Hematopoietic multipotent progenitor cell treated with erythropoietin and hydrocortisone succinate and interleukin-3 and kit ligand, for 15 days (in vitro differentiated cells): ENCODE measurements around the gene SLC10A2.

Experiments used
- DNase-seq: peaks from one replicate; pipeline ENCODE4 v3.0.0-alpha.2; 2015; ENCODE audit warnings: low spot score

The SLC10A2 gene

DNA sequence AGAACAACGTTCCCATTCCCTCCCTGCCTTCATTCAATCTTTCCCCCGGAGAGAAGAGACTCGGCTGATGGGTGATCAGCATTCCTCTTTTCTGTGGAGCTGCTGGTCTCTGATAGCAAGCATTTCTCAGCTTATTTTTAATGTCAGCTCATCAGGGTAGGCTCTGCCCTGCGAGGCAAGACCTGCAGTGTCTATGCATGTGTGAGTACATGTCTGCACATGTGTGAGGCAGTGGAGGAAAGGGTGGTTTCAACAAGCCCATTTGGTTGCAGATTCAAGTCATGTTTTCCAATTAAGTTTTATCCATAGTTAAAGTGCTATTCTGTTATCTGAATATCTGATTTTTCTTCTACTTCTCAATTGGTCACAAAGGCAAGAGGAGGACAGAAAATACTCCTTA is 19.5 kb downstream of the SLC10A2 start:
- DNase-seq: no peak

DNA sequence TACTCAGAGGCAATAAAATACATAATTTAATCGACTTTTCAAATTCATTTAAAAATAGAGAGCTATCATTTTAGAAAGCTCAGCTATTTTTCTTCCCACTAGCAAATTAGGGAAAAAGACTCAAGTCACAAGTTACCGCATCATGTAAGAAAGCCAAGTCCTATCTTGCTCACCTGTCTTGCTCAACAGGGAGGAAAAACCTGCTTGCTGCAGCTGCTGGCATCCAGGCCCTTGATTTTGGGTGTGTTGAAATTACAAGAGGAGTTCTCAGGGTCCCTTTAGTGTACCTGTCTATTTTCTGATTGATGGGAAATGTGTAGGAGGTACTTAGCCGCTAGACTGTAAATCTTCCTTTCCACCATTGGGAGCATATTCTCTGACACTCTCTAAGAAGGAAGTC is 22.2 kb downstream of the SLC10A2 start:
- DNase-seq: no peak

DNA sequence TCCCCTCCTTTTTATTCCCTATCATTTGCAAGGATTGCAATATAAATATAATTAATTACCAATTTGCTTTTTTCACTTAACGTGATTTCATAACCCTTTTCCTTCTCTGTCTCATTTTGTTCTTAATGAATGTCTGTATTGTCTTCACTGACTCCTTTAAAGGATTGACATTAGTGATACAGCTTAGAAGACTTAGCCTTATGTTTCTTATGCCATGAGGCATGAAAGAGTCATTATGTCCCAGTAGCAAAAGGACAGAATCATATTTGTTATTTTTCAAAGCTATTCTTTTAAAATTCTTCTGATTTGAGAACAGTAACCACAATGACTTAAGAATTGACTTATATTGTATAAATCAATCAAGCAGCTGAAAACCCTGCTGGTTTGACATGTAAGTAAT is 26.2 kb downstream of the SLC10A2 start:
- DNase-seq: no peak

DNA sequence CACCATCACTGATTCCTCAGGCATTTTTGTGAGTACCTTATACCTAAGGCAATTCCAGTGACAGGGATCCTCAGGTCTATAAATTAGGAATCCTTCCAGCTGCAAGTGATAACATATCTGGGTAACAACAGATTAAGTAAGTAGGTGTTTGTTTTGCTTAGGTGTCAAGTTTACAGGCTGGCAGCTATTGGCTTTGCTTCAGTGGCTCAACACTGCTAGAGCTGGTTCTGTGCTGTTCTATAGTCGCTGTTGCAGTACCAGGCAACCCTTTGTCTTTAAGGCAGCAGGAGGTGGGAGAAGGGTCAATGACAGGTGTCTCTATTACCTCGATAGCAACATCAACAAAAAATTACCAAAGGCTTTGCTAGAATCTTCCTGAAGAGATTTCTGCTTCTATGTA is 27.0 kb downstream of the SLC10A2 start:
- DNase-seq: no peak

DNA sequence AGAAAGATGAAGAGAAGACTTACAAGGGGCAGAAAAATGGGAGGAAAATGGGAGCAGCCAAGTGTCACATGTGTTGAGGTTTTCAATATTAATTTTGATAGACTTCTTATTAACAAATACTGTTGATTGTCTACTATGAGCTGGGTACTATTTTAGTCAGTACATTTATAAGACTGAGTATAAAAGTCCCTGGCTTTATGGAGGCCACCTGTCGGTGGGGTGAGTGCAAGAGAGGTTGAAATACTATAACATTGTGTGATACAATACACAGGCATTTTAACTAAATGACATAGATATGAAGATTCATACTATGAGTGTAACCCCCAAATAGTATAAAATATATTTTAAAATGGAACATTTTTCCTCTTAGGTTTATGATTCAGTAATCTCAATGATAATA is 29.9 kb downstream of the SLC10A2 start:
- no peak for DNase-seq

DNA sequence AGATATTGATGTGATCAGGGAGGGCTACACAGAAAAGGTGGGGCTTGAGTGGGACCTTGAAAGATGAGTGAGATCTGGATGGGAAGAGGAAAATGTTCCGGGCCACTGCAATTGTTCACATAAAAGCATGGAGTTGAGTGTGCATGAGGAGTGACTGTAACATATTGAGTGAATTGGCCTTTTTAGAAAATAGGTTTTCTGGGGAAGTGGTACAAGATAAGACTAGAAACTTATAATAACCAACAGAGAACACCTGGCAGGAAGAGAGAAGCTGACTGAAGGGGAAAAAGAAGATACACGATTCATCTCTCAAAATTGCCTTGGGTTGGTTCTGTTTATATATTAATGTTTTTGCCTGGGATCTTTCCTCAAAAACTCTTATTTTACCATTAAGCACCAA is 32.2 kb downstream of the SLC10A2 start:
- DNase-seq: no peak

DNA sequence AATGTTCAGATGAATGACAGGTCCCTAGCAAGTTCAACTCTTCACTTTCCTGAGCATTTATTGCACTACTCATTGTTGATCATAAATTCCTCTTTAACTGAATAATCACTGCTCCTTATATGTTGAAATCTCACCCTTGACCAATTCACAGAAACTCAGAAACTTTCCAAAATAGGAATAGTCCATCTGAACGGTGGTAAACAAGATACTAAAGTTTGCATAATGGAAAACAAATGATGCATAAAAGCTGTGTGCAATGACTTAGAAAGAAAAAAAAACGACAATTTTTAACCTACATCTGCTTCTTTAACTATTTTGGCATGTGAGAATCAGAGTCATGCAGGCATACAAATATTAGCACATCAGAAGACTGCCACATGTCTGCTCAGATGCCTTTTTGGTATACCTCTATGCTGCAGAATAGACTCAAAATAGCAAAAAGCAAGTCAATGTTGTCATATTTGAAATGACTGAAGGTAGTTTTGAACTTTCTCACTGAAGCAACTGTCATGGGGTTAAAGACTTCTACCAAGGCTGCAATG is 34.8 kb downstream of the SLC10A2 start:
- no peak for DNase-seq

DNA sequence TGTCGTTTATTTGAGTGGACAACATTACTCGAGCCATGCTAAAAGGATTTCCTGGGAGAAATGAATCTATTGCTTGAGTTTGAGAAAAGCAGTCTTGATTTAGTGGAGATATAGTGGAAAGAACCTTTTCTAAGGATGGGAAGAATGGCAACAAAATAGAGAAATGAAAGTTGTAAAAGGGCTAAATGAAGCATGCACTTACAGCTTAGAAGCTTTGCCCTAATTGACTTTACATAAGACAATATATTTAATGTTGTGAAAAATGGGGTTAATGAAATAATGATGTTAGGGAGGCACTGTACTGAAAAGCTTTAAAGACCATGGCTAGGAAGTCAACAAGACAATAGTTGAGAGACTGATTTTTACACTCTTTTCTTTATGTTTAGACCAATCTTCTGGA is 35.4 kb downstream of the SLC10A2 start:
- no peak for DNase-seq

DNA sequence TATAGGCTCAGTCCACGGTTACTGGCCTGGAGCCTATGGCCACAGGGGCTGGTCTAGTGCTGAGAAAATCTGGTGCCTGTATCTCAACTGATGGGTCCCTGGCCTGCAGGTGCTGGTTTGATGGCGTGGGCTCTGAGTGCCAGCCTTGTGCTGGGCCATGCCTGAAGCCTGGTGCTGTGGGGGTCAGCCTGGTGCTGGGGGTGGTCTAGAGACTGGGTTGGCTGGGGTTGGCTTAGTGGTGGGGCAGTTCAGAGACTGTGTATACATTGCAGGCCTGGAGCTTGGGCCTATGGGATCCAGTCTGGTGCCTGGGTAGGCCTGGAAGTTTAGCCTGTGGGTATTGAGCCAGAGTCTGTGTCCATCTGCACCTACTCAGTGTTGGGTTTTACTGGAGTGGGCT is 36.4 kb downstream of the SLC10A2 start:
- DNase-seq: no peak

DNA sequence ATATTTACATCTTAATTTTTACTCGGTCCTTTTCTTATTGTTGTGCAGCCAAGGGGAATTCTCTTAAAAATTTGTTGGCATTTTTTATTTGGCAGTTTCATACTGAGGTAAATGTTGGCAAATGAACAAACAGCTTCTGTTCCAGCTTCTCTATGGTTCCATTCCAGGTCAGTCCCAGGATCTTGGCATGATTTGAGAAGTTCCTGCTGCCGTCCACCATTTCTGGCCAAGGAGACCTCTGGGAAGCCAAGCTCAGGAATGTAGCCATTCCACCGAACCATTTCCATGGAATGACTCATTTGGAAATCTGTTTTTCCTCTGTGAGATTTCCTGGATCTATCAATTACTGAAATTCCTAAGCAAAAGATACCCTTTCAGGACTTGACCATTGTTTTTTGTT is 43.9 kb downstream of the SLC10A2 start:
- no peak for DNase-seq

DNA sequence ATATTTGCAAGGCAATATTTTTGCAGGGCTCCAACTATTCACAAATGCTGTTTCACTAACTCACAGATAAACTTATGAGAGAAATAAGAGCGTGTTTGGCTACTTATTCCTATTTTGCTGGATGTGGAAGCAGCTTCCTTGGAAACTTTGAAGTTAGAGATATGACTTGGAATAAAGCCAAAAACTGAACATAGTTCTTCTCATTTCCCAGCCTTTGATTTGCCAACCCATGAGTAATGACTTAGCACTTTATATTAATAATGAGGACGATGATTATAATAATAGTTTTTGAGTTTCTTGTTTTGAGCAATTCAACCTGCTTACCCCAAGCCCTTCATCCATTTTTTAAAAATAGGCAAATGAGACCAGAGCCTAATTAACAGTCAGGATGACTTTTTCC is 47.7 kb downstream of the SLC10A2 start:
- DNase-seq: no peak

DNA sequence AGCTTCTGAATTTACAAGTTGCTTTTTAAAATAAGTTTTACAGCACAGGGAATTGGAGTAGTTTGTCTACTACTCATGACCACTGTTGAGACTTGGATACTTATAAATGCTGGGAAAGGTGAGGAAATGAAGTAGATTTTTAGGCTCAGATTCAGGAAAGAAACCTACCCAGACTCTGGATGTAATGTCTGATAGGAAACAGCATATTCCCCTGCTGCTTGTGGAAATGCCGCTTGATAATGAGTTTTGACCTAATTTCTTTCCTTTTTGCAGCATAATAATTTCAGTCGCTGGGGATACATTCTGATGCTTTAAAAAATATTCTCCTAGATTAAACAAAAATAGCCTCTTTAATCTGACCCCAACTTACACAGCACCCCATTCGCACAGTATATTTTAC is 53.6 kb downstream of the SLC10A2 start:
- DNase-seq: no peak

DNA sequence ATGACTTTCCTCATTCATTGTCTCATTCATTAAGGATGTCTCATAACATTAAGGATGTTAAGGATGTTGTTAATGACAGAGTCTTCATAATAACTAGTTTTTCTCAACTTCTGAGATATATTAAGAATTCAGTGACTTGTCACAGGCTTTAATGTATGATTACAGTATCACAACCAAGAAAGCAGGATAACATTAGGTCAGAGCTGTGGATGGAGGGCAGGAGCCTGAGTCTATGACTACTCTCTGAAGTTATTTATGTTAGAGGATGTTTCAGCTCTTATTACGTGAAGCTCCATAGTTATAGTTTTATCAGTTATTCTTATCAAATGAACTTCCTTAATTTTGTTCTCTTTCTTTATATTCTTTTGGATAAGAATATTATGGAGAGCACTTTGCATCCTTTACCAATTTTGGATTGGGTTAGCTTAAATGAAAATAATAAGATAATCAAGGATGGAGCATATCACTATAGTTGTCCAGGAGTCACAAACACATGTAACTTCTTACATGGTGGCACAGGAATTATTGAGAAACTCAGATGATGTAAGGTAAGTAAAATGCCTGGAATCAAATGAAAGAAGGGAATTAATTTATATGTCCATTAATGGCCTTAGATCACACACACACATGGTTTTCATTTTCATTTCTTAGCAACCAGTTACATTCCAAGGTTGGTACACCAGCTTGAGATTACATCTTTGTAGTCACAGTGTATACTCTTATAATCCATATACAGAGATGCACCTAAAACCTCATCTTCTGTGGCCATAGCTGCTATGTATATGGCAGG is 57.0 kb downstream of the SLC10A2 start:
- no peak for DNase-seq

DNA sequence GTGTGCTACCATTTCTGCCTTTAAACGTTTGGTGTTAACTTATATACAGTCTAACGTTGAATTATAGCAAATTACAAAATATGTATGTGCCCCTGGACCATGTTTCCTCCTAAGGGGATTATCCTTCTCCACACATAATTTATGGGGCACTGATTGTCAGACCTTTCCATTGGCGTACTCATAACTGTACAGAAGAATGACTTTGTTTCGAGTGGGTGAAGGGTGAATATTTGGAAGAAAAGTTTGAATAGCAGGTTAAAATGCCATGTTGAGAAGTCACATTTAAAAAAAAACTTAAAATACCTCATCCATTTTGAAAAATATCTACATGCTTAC is 58.8 kb downstream of the SLC10A2 start:
- no peak for DNase-seq

DNA sequence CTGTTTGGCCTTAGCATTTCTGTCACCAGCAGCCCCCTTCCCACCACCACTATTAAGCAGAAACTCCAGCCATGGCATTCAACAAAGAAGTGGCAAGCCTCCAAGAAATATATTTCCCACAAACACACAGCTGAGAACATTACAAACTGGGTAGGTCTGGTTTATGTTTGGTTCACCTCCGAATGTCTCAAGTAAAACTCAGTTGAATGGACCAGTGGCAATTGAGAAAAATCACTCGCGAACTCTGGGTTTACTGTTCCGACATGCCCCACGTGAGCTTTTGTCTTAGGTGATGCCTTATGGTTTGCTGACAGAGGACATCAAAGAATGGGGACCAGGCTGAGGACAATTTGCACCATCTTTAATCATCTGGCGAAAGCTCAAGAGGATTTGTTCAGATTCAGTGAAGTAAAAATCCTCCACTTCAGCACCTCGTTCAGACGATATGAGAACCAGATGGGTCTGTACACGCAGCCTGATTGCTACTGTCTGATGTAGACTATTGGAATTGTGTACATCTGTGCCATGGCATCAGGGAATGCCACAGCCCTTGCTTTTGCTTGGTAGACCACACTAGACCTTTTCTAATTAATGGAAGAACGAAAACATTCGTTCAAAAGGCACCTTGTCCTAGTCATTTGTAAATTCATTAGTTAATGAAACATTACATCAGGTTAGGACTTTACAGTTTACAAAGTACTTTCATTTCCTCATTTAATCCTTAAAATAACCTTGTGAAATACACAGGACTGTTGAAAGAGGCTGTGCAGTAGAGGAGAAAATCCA is 59.4 kb downstream of the SLC10A2 start:
- no peak for DNase-seq

DNA sequence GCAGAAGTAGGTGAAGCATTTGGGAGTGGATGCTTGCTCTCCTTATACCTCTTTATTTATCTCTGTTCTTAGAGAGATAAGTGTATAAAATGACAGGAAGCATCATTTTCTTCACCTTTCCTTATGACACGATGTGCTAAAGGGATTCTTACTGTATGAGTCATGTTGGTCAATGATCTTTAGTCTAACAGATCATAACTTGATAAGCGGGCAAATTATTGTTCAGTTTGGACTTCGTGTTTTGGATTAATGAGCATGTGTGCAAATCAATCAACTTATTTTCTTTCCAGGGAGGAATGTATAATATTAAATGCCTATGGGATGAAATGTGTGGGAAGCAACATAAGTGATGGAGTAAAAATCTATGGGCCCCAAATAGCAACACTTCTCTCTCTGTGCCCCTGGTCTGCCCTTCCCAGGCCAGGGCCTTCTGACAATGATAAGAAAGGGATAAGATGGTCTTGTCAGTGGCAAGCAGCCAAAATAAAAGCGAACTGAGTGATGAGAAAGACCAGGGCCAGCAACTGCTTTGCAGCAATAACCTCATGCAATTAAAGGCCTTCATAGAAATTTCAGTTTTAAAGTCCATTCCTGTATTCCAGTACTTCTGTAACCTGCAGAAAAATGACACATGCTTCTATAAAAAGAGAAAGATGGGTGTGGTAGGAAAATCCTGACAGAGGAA is 61.4 kb downstream of the SLC10A2 start:
- no peak for DNase-seq

DNA sequence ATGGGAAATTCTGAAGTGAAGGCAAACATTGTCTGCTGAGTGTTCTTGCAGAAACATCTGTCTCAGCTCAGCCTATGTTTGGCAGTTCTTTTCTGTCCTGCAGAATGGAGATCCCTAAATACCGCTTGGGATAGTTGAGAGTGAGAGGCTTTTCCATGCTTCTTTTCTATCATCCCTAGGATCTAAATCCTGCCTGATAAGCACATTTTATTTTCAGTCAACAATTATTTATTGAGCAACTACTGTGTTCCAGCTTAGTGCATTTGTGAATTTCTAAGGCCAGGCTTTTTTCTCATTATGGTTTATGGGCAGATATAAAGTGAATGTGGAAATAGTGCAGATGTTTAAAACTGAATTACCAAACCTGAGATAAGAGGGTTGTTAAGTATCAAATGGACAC is 62.6 kb downstream of the SLC10A2 start:
- DNase-seq: no peak

DNA sequence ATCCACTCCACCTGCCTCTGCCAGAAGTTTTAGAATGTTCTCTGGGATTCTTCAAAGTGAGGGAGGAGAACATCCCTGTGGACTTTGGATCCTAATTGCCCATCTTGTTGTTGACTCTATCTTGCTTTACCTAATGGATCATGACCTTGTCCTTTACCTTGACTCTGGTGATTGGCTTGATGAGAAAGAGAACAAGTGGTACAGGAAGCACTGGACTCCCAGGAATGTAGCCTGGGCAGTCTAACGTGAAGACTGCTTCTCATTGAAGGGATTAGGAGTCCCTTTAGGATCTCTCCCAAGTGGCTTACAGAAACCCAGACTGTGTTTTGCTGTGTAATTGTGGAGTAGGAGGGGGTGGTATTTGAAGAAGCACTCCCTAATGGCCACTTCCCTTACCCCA is 63.9 kb downstream of the SLC10A2 start:
- no peak for DNase-seq

DNA sequence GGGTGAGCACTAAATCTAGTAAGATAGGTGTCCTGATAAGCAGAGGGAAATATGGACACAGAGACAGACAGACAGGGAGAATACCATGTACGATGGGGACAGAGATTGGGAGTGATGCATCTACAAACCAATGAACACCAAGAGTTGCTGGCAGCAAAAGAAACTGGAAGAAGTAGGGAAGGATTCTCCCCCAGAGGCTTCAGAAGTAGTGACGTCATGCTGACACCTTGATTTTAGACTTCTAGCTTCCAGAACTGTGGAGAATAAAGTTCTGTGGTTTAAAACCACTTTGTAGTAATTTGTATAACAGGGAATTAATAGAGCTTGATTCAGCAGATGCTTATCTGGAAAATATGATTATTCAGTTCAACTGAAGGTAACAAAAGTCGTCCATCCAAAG is 66.1 kb downstream of the SLC10A2 start:
- DNase-seq: no peak

DNA sequence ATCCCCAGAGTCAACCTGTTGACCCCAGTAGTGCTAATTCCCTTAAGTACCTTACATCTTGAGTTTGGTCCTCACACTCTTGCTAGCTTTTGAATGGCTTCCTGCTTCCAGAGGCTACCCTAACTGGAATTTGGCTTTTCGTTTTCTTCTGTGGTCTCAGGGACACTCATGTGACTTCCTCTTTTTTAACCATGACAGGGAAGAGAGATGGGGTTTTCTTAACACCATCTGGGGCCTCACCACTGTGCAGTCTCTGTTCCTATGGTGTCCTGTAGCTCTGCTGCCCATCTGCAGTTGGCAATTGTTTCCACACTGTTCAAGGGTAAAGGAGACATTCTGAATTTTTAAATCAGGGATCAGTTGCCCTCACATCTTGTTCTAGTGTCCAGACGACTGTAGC is 66.7 kb downstream of the SLC10A2 start:
- no peak for DNase-seq
